Activated B cell treated with CpG ODN at 0.5 μM for 24 hours (primary cell): ENCODE measurements around the gene IQSEC1. TPM values are rescaled to one million over a fixed set of nuclear protein-coding genes. Genes with fewer than 3 reads are reported as not detected.
A peak's percentile ranks its signal among the peaks of the same experiment; 100 is the strongest.

Source experiments
- ATAC-seq: fragments of 200-7000 bp; cut with Tn5 transposase; one replicate; pipeline ENCODE4 v1.10.0; 2021; ENCODE audit warnings: low read depth, mild to moderate bottlenecking, moderate library complexity
- CTCF ChIA-PET: fragments of 350-600 bp; sonication (Branson Sonifier 250); formaldehyde crosslinking; loops from one replicate; lab custom pipeline; 2021; ENCODE audit warnings: antibody characterized with exemption; lab: Charles Lee
- POLR2A ChIA-PET: fragments of 350-600 bp; sonication (Branson Sonifier 250); formaldehyde crosslinking; loops from one replicate; lab custom pipeline; 2021; ENCODE audit warnings: antibody characterized with exemption; lab: Charles Lee
- DNase-seq: peaks from one replicate; pipeline ENCODE4 v3.0.0; 2022
- H3K27ac Mint-ChIP-seq: one replicate; pipeline ENCODE4 v1.8.0; 2020; ENCODE audit warnings: mixed read lengths
- H3K27me3 Mint-ChIP-seq: one replicate; pipeline ENCODE4 v1.8.0; 2021; ENCODE audit warnings: mixed read lengths
- H3K36me3 Mint-ChIP-seq: one replicate; pipeline ENCODE4 v1.8.0; 2021; ENCODE audit warnings: low read depth, mixed read lengths
- H3K4me1 Mint-ChIP-seq: one replicate; pipeline ENCODE4 v1.8.0; 2021; ENCODE audit warnings: mixed read lengths
- H3K4me3 Mint-ChIP-seq: one replicate; pipeline ENCODE4 v1.8.0; 2020; ENCODE audit warnings: mild to moderate bottlenecking, mixed read lengths
- H3K9me3 Mint-ChIP-seq: one replicate; pipeline ENCODE4 v1.8.0; 2020; ENCODE audit warnings: mixed read lengths
- CTCF ChIP-seq: fragments of 200-600 bp; IDR thresholded peaks from one replicate; pipeline ENCODE4 v1.8.0; 2022; ENCODE audit warnings: antibody characterized with exemption, mild to moderate bottlenecking
- intact Hi-C: fragments of 100-400 bp; cut with micrococcal nuclease; formaldehyde crosslinking; loops from one replicate; pipeline ENCODE4 v1.15.1; 2024
- total RNA-seq: library from RNA; stranded (reverse); gene quantifications from 2 replicates; pipeline ENCODE4 v1.2.3, GENCODE V29; 2022

Gene IQSEC1
- total RNA-seq, 1 donor from 2014 or later = 296 TPM

- peak overlapping the region; percentile 73 for H3K4me3 Mint-ChIP-seq
Measured at GRCh38 chr3:13111173-13111872, 38.1 kb upstream of the IQSEC1 start.

GRCh38 chr3:13110678-13111116 is 37.5 kb upstream of the IQSEC1 start:
- peaks cover 60% of the 10 kb centered on the region for H3K4me1 Mint-ChIP-seq
- intact Hi-C loops = loop anchor here (1.0 to 5.0 kb wide), 5 partner anchors 18 to 342 kb away; no protein-coding TSS in a partner anchor
- no peak for TF ChIP-seq CTCF
- ATAC-seq (peak; percentile 90), DNase-seq (peak; percentile 62)
- H3K36me3 Mint-ChIP-seq = no peaks in the 10 kb centered on the region
- peak overlapping the region; percentile 73 for H3K4me3 Mint-ChIP-seq
- no peaks in the 10 kb centered on the region for H3K27me3 Mint-ChIP-seq
- CTCF ChIA-PET = interaction anchor here (1.5 to 2.3 kb wide), 3 partner anchors 19 to 341 kb away, joined by 3 to 20 read pairs (median 8); no protein-coding TSS in a partner anchor
- peak overlapping the region; percentile 96 for H3K27ac Mint-ChIP-seq
- POLR2A ChIA-PET = interaction anchor here (0.6 to 3.7 kb wide), 16 partner anchors 12 to 1834 kb away, joined by 3 to 34 read pairs (median 6); partner anchors contain the start of genes HDAC11 and NUP210
- H3K9me3 Mint-ChIP-seq = no peaks in the 10 kb centered on the region

More at GRCh38 chr3:13111173-13111872, 38.1 kb upstream of the IQSEC1 start:
- intact Hi-C loops = loop anchor here (5.0 kb wide), 1 partner anchor 171 kb away; no protein-coding TSS in a partner anchor
- no peak for TF ChIP-seq CTCF
- ATAC-seq = peak; percentile 50
- Mint-ChIP-seq H3K36me3 (no peaks in the 10 kb centered on the region), H3K4me1 (peaks cover 66% of the 10 kb centered on the region), H3K9me3 (no peaks in the 10 kb centered on the region), H3K27ac (peak overlapping the region; percentile 96), H3K27me3 (no peaks in the 10 kb centered on the region)
- POLR2A ChIA-PET = interaction anchor here (0.6 to 3.7 kb wide), 16 partner anchors 12 to 1833 kb away, joined by 3 to 34 read pairs (median 6); partner anchors contain the start of genes HDAC11 and NUP210
- CTCF ChIA-PET = interaction anchor here (1.5 to 2.3 kb wide), 3 partner anchors 19 to 341 kb away, joined by 3 to 20 read pairs (median 8); no protein-coding TSS in a partner anchor
- no peak for DNase-seq

GRCh38 chr3:13109516-13109915 is 36.3 kb upstream of the IQSEC1 start:
- H3K4me1 Mint-ChIP-seq = peaks cover 48% of the 10 kb centered on the region
- ATAC-seq (no peak), DNase-seq (no peak)
- H3K27me3 Mint-ChIP-seq = no peaks in the 10 kb centered on the region
- no peak for TF ChIP-seq CTCF
- CTCF ChIA-PET = interaction anchor here (2.3 kb wide), 1 partner anchor 18 kb away, joined by 20 read pairs; no protein-coding TSS in a partner anchor
- intact Hi-C loops = no loop called here
- H3K9me3 Mint-ChIP-seq = no peaks in the 10 kb centered on the region
- peak overlapping the region; percentile 77 for H3K27ac Mint-ChIP-seq
- POLR2A ChIA-PET = interaction anchor here (1.6 to 3.7 kb wide), 3 partner anchors 18 to 343 kb away, joined by 6 to 34 read pairs (median 8); no protein-coding TSS in a partner anchor
- H3K36me3 Mint-ChIP-seq = no peaks in the 10 kb centered on the region
- no peak overlapping the region for H3K4me3 Mint-ChIP-seq

GRCh38 chr3:13108861-13109260 is 35.6 kb upstream of the IQSEC1 start:
- ChIA-PET POLR2A (interaction anchor here (3.7 kb wide), 1 partner anchor 87 kb away, joined by 34 read pairs; no protein-coding TSS in a partner anchor), CTCF (no interaction called here)
- H3K4me1 Mint-ChIP-seq = peaks cover 44% of the 10 kb centered on the region
- intact Hi-C loops = no loop called here
- H3K36me3 Mint-ChIP-seq = no peaks in the 10 kb centered on the region
- no peak overlapping the region for H3K4me3 Mint-ChIP-seq
- H3K27ac Mint-ChIP-seq = no peak overlapping the region
- TF ChIP-seq CTCF = no peak
- DNase-seq (no peak), ATAC-seq (no peak)
- no peaks in the 10 kb centered on the region for H3K27me3 Mint-ChIP-seq
- no peaks in the 10 kb centered on the region for H3K9me3 Mint-ChIP-seq

- H3K36me3 Mint-ChIP-seq = no peaks in the 10 kb centered on the region
- no peak overlapping the region for H3K4me3 Mint-ChIP-seq
- no peak overlapping the region for H3K27ac Mint-ChIP-seq
- no peaks in the 10 kb centered on the region for H3K9me3 Mint-ChIP-seq
- TF ChIP-seq CTCF = no peak
- ChIA-PET CTCF (no interaction called here), POLR2A (no interaction called here)
- DNase-seq = no peak
- intact Hi-C loops = no loop called here
- ATAC-seq = no peak
- peaks cover 32% of the 10 kb centered on the region for H3K4me1 Mint-ChIP-seq
- no peaks in the 10 kb centered on the region for H3K27me3 Mint-ChIP-seq
Measured at GRCh38 chr3:13107661-13108060, 34.4 kb upstream of the IQSEC1 start.
